GM19099 (cell line): ENCODE results near the gene EFNA5.

ENCODE experiments used
- POLR2A ChIP-seq: IDR thresholded peaks from 3 replicates; pipeline ENCODE4 v1.6.1; 2011; ENCODE audit warnings: low read depth; ENCODE audit not compliant: insufficient read length; ENCODE audit errors: extremely low read depth

EFNA5 gene

GRCh38 chr5:107670932-107671741 is at the start of gene EFNA5:
Gene EFNA5 (minus strand): TSS chr5:107670937.
- TF ChIP-seq POLR2A = no peak

GRCh38 chr5:107719034-107719606 is 48.4 kb upstream of the EFNA5 start:
- no peak for TF ChIP-seq POLR2A

- no peak for TF ChIP-seq POLR2A
Observed at GRCh38 chr5:107717816-107718215, 47.1 kb upstream of the EFNA5 start.

- no peak for TF ChIP-seq POLR2A
Observed at GRCh38 chr5:107713228-107713627, 42.5 kb upstream of the EFNA5 start.

GRCh38 chr5:107712359-107712870 is 41.7 kb upstream of the EFNA5 start:
- no peak for TF ChIP-seq POLR2A

GRCh38 chr5:107705402-107706014 is 34.8 kb upstream of the EFNA5 start:
- TF ChIP-seq POLR2A = no peak

- TF ChIP-seq POLR2A = no peak
Observed at GRCh38 chr5:107704681-107705401, 34.1 kb upstream of the EFNA5 start.

GRCh38 chr5:107700481-107700880 is 29.7 kb upstream of the EFNA5 start:
- no peak for TF ChIP-seq POLR2A

GRCh38 chr5:107699425-107699824 is 28.7 kb upstream of the EFNA5 start:
- TF ChIP-seq POLR2A = no peak

GRCh38 chr5:107698286-107698685 is 27.5 kb upstream of the EFNA5 start:
- no peak for TF ChIP-seq POLR2A

- TF ChIP-seq POLR2A = no peak
Observed at GRCh38 chr5:107696498-107696897, 25.8 kb upstream of the EFNA5 start.

GRCh38 chr5:107696080-107696479 is 25.3 kb upstream of the EFNA5 start:
- TF ChIP-seq POLR2A = no peak

- TF ChIP-seq POLR2A = no peak
Observed at GRCh38 chr5:107687937-107688336, 17.2 kb upstream of the EFNA5 start.

- no peak for TF ChIP-seq POLR2A
Observed at GRCh38 chr5:107687404-107687803, 16.7 kb upstream of the EFNA5 start.

- TF ChIP-seq POLR2A = no peak
Observed at GRCh38 chr5:107682533-107682932, 11.8 kb upstream of the EFNA5 start.
